DOHH2 (cell line): Measurements from ENCODE around the gene PRDM16.

Experiments used
- EZH2phosphoT487 ChIP-seq: fragments of 200-600 bp; sonication (generic); IDR thresholded peaks from 2 replicates; pipeline ENCODE4 v1.6.1; 2017; ENCODE audit warnings: borderline replicate concordance, mild to moderate bottlenecking, antibody characterized with exemption, low read length, moderate library complexity, mixed read lengths
- TF ChIP-seq, protein P1 (sequence below): fragments of 200-600 bp; sonication (generic); IDR thresholded peaks from one replicate; pipeline ENCODE4 v1.5.1; 2014; ENCODE audit warnings: antibody characterized with exemption, mild to moderate bottlenecking, low read depth, low read length; ENCODE audit not compliant: poor library complexity, severe bottlenecking

DNA sequence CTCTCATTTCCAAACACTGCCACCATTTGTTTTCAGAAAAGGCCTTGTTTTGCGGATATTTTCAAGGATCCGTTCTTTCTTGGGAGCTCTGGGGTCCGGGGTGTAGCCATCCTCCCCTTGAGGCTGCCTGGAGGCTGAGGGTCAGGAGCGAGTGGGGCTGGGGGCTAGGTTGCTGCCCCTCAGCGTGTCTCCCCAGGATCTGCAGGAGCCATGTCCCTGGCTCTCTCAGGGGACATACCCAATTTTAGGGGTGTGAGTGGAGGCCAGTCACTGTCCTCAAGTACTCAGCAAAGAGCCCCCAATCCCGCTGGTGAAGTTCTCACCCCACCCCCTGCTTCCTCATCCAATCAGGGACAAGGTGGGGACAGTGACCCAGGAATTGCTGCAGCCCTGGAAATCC lies 15.0 kb upstream of the PRDM16 start:
- TF ChIP-seq, protein P1, sequence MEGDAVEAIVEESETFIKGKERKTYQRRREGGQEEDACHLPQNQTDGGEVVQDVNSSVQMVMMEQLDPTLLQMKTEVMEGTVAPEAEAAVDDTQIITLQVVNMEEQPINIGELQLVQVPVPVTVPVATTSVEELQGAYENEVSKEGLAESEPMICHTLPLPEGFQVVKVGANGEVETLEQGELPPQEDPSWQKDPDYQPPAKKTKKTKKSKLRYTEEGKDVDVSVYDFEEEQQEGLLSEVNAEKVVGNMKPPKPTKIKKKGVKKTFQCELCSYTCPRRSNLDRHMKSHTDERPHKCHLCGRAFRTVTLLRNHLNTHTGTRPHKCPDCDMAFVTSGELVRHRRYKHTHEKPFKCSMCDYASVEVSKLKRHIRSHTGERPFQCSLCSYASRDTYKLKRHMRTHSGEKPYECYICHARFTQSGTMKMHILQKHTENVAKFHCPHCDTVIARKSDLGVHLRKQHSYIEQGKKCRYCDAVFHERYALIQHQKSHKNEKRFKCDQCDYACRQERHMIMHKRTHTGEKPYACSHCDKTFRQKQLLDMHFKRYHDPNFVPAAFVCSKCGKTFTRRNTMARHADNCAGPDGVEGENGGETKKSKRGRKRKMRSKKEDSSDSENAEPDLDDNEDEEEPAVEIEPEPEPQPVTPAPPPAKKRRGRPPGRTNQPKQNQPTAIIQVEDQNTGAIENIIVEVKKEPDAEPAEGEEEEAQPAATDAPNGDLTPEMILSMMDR: no peak
- TF ChIP-seq EZH2phosphoT487: no peak
